ENCODE measurements around the gene POLDIP3. TPM values are rescaled to one million over a fixed set of nuclear protein-coding genes. Genes with fewer than 3 reads are reported as not detected.

The POLDIP3 gene
- total and polyA plus RNA-seq, 2 experiments from 2014 or later, result 31.4 to 40.3 TPM

GRCh38 chr22:42586381-42586780 lies 28.3 kb downstream of the POLDIP3 start:
- Histone ChIP-seq H4K20me1 (ENCODE audit: insufficient read depth, poor library complexity, severe bottlenecking) (no peaks in the 10 kb centered on the region), H3K4me2 (no peak overlapping the region), H3K9me2 (replicated peaks; ENCODE audit: insufficient read depth) (no peaks in the 10 kb centered on the region), H3K36me3 (replicated peaks; ENCODE audit: insufficient read depth, low read depth) (no peaks in the 10 kb centered on the region), H3K9me3 (ENCODE audit: low read depth) (no peaks in the 10 kb centered on the region), H3K4me3 (no peak overlapping the region), H3K4me1 (ENCODE audit: insufficient read depth) (no peaks in the 10 kb centered on the region), H2AFZ (no peak overlapping the region), H3K27ac (no peak overlapping the region), H3K79me2 (peaks cover 5% of the 10 kb centered on the region), H3K27me3 (no peaks in the 10 kb centered on the region)
- WGBS (ENCODE audit: low lambda C conversion rate, missing lambda C conversion rate), result 94% methylated on average over 4 of the region's 4 CpGs
- no peak for DNase-seq (ENCODE audit: low spot score)
- TF ChIP-seq CTCF (IDR thresholded peaks at IDR 0.05; ENCODE audit: poor library complexity) (no peak), EZH2phosphoT487 (IDR thresholded peaks at IDR 0.05; ENCODE audit: low read depth, severe bottlenecking, unreplicated experiment) (no peak), EZH2 (IDR thresholded peaks at IDR 0.05; ENCODE audit: borderline replicate concordance) (no peak)

GRCh38 chr22:42585096-42585495 lies 29.6 kb downstream of the POLDIP3 start:
- TF ChIP-seq EZH2phosphoT487 (IDR thresholded peaks at IDR 0.05; ENCODE audit: low read depth, severe bottlenecking, unreplicated experiment) (no peak), CTCF (IDR thresholded peaks at IDR 0.05; ENCODE audit: poor library complexity) (no peak), EZH2 (IDR thresholded peaks at IDR 0.05; ENCODE audit: borderline replicate concordance) (no peak)
- no peaks in the 10 kb centered on the region for H3K9me3 ChIP-seq (ENCODE audit: low read depth)
- H3K4me2 ChIP-seq, result no peak overlapping the region
- H3K27me3 ChIP-seq, result no peaks in the 10 kb centered on the region
- no peak for DNase-seq (ENCODE audit: low spot score)
- H3K4me1 ChIP-seq (ENCODE audit: insufficient read depth), result no peaks in the 10 kb centered on the region
- 93% methylated on average over 8 of the region's 8 CpGs for WGBS (ENCODE audit: low lambda C conversion rate, missing lambda C conversion rate)
- H3K27ac ChIP-seq, result no peak overlapping the region
- no peaks in the 10 kb centered on the region for H3K36me3 ChIP-seq (replicated peaks; ENCODE audit: insufficient read depth, low read depth)
- no peaks in the 10 kb centered on the region for H3K79me2 ChIP-seq
- H3K9me2 ChIP-seq (replicated peaks; ENCODE audit: insufficient read depth), result no peaks in the 10 kb centered on the region
- H2AFZ ChIP-seq, result no peak overlapping the region
- H4K20me1 ChIP-seq (ENCODE audit: insufficient read depth, poor library complexity, severe bottlenecking), result no peaks in the 10 kb centered on the region
- no peak overlapping the region for H3K4me3 ChIP-seq

GRCh38 chr22:42584364-42584940 lies 30.2 kb downstream of the POLDIP3 start:
- no peaks in the 10 kb centered on the region for H4K20me1 ChIP-seq (ENCODE audit: insufficient read depth, poor library complexity, severe bottlenecking)
- H3K36me3 ChIP-seq (replicated peaks; ENCODE audit: insufficient read depth, low read depth), result no peaks in the 10 kb centered on the region
- H3K4me2 ChIP-seq, result no peak overlapping the region
- no peak overlapping the region for H3K27ac ChIP-seq
- DNase-seq (ENCODE audit: low spot score), result no peak
- no peak overlapping the region for H3K4me3 ChIP-seq
- no peaks in the 10 kb centered on the region for H3K79me2 ChIP-seq
- TF ChIP-seq EZH2phosphoT487 (IDR thresholded peaks at IDR 0.05; ENCODE audit: low read depth, severe bottlenecking, unreplicated experiment) (no peak), CTCF (IDR thresholded peaks at IDR 0.05; ENCODE audit: poor library complexity) (no peak), EZH2 (IDR thresholded peaks at IDR 0.05; ENCODE audit: borderline replicate concordance) (no peak)
- 97% methylated on average over 4 of the region's 4 CpGs for WGBS (ENCODE audit: low lambda C conversion rate, missing lambda C conversion rate)
- H3K9me3 ChIP-seq (ENCODE audit: low read depth), result no peaks in the 10 kb centered on the region
- no peaks in the 10 kb centered on the region for H3K4me1 ChIP-seq (ENCODE audit: insufficient read depth)
- no peaks in the 10 kb centered on the region for H3K9me2 ChIP-seq (replicated peaks; ENCODE audit: insufficient read depth)
- no peak overlapping the region for H2AFZ ChIP-seq
- H3K27me3 ChIP-seq, result no peaks in the 10 kb centered on the region

Measured in hepatocyte (in vitro differentiated cells).